Liver (tissue), 9 donors: Measurements from ENCODE around the gene USP49. TPM values are rescaled to one million over a fixed set of nuclear protein-coding genes. Genes with fewer than 3 reads are reported as not detected.

ENCODE experiments used
- DNase-seq: peaks from one replicate; pipeline ENCODE4 v3.0.0-alpha.2; 2017; ENCODE audit warnings: low spot score
- H3K27ac ChIP-seq, 2 donors: one replicate each; pipeline ENCODE4 v1.7.0; 2013; ENCODE audit warnings: inconsistent platforms in 2 of 2, low read length in 2 of 2, control low read depth in 1 of 2, low read depth in 1 of 2, mild to moderate bottlenecking in 1 of 2
- H3K27me3 ChIP-seq, 4 donors: one replicate each; pipeline versions ENCODE4 v1.6.1 to v1.7.0; 2013; ENCODE audit warnings: low read length in 3 of 4, inconsistent platforms in 1 of 4, mild to moderate bottlenecking in 1 of 4, moderate library complexity in 1 of 4; ENCODE audit not compliant: control insufficient read depth in 4 of 4, insufficient read depth in 4 of 4
- H3K36me3 ChIP-seq, 4 donors: one replicate each; pipeline versions ENCODE4 v1.6.1 to v1.7.0; 2013; ENCODE audit warnings: low read length in 3 of 4, mild to moderate bottlenecking in 3 of 4, low read depth in 1 of 4, moderate library complexity in 1 of 4; ENCODE audit not compliant: control insufficient read depth in 4 of 4, insufficient read depth in 3 of 4
- H3K4me1 ChIP-seq, 4 donors: one replicate each; pipeline versions ENCODE4 v1.6.1 to v1.7.0; 2013; ENCODE audit warnings: low read length in 3 of 4, mild to moderate bottlenecking in 3 of 4, moderate library complexity in 1 of 4; ENCODE audit not compliant: control insufficient read depth in 4 of 4, insufficient read depth in 4 of 4
- H3K4me3 ChIP-seq, 3 donors: one replicate each; pipeline versions ENCODE4 v1.6.1 to v1.7.0; 2013; ENCODE audit warnings: low read length in 3 of 3, control low read depth in 1 of 3, low read depth in 1 of 3, mild to moderate bottlenecking in 1 of 3
- H3K9ac ChIP-seq, 2 donors: one replicate each; pipeline ENCODE4 v1.7.0; 2013; ENCODE audit warnings: low read length in 2 of 2, mild to moderate bottlenecking in 2 of 2, moderate library complexity in 2 of 2, control low read depth in 1 of 2, low read depth in 1 of 2
- H3K9me3 ChIP-seq, 4 donors: one replicate each; pipeline versions ENCODE4 v1.6.1 to v1.7.0; 2013; ENCODE audit warnings: low read length in 3 of 4; ENCODE audit not compliant: control insufficient read depth in 4 of 4
- ATF3 ChIP-seq: IDR thresholded peaks from 2 replicates; pipeline ENCODE4 v1.6.1; 2016; ENCODE audit warnings: antibody characterized with exemption
- CTCF ChIP-seq: fragments of 150-350 bp; IDR thresholded peaks from 2 replicates; pipeline ENCODE4 v1.5.1; 2017; ENCODE audit warnings: improper control_type of control experiment, low read depth, low read length; ENCODE audit not compliant: missing input control
- EGR1 ChIP-seq, 2 donors: IDR thresholded peaks; 2 replicates each; pipeline ENCODE4 v1.6.1; 2016 to 2018; ENCODE audit warnings: antibody characterized with exemption in 2 of 2, low read depth in 2 of 2
- FOXA1 ChIP-seq: IDR thresholded peaks from 2 replicates; pipeline ENCODE4 v1.6.1; 2016; ENCODE audit warnings: antibody characterized with exemption
- FOXA2 ChIP-seq: IDR thresholded peaks from 2 replicates; pipeline ENCODE4 v1.6.1; 2016; ENCODE audit warnings: antibody characterized with exemption
- GABPA ChIP-seq, 2 donors: IDR thresholded peaks in 1 of 2; conservative IDR thresholded peaks in 1 of 2; 2 replicates each; pipeline ENCODE4 v1.6.1; 2016; ENCODE audit warnings: antibody characterized with exemption in 2 of 2, mild to moderate bottlenecking in 1 of 2, moderate library complexity in 1 of 2
- HNF4A ChIP-seq, 2 donors: conservative IDR thresholded peaks; 2 replicates each; pipeline ENCODE4 v1.6.1; 2016; ENCODE audit warnings: antibody characterized with exemption in 2 of 2, mild to moderate bottlenecking in 2 of 2
- HNF4G ChIP-seq: IDR thresholded peaks from 2 replicates; pipeline ENCODE4 v1.6.1; 2016; ENCODE audit warnings: antibody characterized with exemption
- MAX ChIP-seq: IDR thresholded peaks from 2 replicates; pipeline ENCODE4 v1.6.1; 2016; ENCODE audit warnings: antibody characterized with exemption
- NR2F2 ChIP-seq: IDR thresholded peaks from 2 replicates; pipeline ENCODE4 v1.6.1; 2016; ENCODE audit warnings: antibody characterized with exemption
- RAD21 ChIP-seq, 2 donors: IDR thresholded peaks; 2 replicates each; pipeline ENCODE4 v1.6.1; 2016; ENCODE audit warnings: antibody characterized with exemption in 2 of 2, mild to moderate bottlenecking in 2 of 2
- RXRA ChIP-seq, 2 donors: IDR thresholded peaks; 2 replicates each; pipeline ENCODE4 v1.6.1; 2017 to 2018; ENCODE audit warnings: antibody characterized with exemption in 2 of 2, mild to moderate bottlenecking in 1 of 2
- TAF1 ChIP-seq: conservative IDR thresholded peaks from 2 replicates; pipeline ENCODE4 v1.6.1; 2016; ENCODE audit warnings: antibody characterized with exemption, mild to moderate bottlenecking
- ZBTB33 ChIP-seq: IDR thresholded peaks from 2 replicates; pipeline ENCODE4 v1.6.1; 2016; ENCODE audit warnings: antibody characterized with exemption
- WGBS: extraction: QIAGEN DNeasy Blood & Tissue Kit; methylation state at CpG from one replicate; pipeline ENCODE4 v1.1.7; 2013; 5-methylcytosine and 5-hydroxymethylcytosine counted together
- polyA plus RNA-seq, 2 donors: library from polyadenylated mRNA; stranded (reverse) in 1 of 2; unstranded in 1 of 2; fragments of 200-250 nt in 1 of 2; fragments of >200 nt in 1 of 2; fragmentation: Nextera tagmentation in 1 of 2; extraction: Ambion mirVana in 1 of 2; gene quantifications; one replicate each; pipeline versions ENCODE4 v1.2.1 to v1.2.3, GENCODE V29; 2013 to 2015
- total RNA-seq, 2 donors: library from RNA; depleted of rRNA; stranded (reverse); fragments of >200 nt; gene quantifications; one replicate each; pipeline ENCODE4 v1.2.3, GENCODE V29; 2014
- donor health status: healthy.
- donor health status: healthy.
- donor health status: healthy.
- donor health status: healthy.
- donor health status: healthy.

Gene USP49
- total and polyA plus RNA-seq, 4 donors, result 0.33 to 3.4 (median 1.1) TPM

- DNase-seq, result no peak
- 86% methylated on average over 1 of the region's 1 CpG for WGBS
- H3K9me3 ChIP-seq, result no peaks in the 10 kb centered on the region
- no peaks in the 10 kb centered on the region for H3K27me3 ChIP-seq
- TF ChIP-seq MAX (no peak), HNF4A (conservative IDR thresholded peaks at IDR 0.05) (no peak), NR2F2 (no peak), FOXA1 (no peak), ZBTB33 (no peak), RXRA (IDR thresholded peaks at IDR 0.05) (no peak), GABPA (IDR thresholded peaks at IDR 0.05 in 1 of 2, conservative IDR thresholded peaks at IDR 0.05 in 1 of 2) (no peak), CTCF (no peak)
- H3K27ac ChIP-seq, result no peak overlapping the region
- H3K9ac ChIP-seq, result no peak overlapping the region
- H3K36me3 ChIP-seq, result peaks cover 1 to 35% (median 22%) of the 10 kb centered on the region in 4 donors
- peaks cover 5 to 11% (median 9%) of the 10 kb centered on the region in 4 donors for H3K4me1 ChIP-seq
- H3K4me3 ChIP-seq, result no peak overlapping the region
Measured at GRCh38 chr6:41791305-41791704, 103.9 kb downstream of the USP49 start.

GRCh38 chr6:41790045-41790444, 105.1 kb downstream of the USP49 start:
- H3K27me3 ChIP-seq, result no peaks in the 10 kb centered on the region
- H3K27ac ChIP-seq, result no peak overlapping the region
- H3K9me3 ChIP-seq, result no peaks in the 10 kb centered on the region
- TF ChIP-seq TAF1 (no peak), MAX (no peak), RXRA (IDR thresholded peaks at IDR 0.05) (no peak), GABPA (IDR thresholded peaks at IDR 0.05 in 1 of 2, conservative IDR thresholded peaks at IDR 0.05 in 1 of 2) (no peak), HNF4G (no peak), FOXA1 (no peak), EGR1 (IDR thresholded peaks at IDR 0.05; ENCODE audit: low read depth in 2 of 2) (no peak), FOXA2 (no peak), CTCF (no peak), ATF3 (no peak), RAD21 (IDR thresholded peaks at IDR 0.05) (no peak), NR2F2 (no peak)
- no peak for DNase-seq
- H3K4me1 ChIP-seq, result peaks cover 9 to 21% (median 16%) of the 10 kb centered on the region in 4 donors
- WGBS, result 100% methylated on average over 1 of the region's 1 CpG
- H3K4me3 ChIP-seq, result no peak overlapping the region
- H3K36me3 ChIP-seq, result peaks cover 0 to 35% (median 15%) of the 10 kb centered on the region in 4 donors
- no peak overlapping the region for H3K9ac ChIP-seq
